ENCODE results near the gene KCNAB2. TPM values are rescaled to one million over a fixed set of nuclear protein-coding genes. Genes with fewer than 3 reads are reported as not detected.

Gene KCNAB2
- polyA plus RNA-seq, 1 of the 3 experiments (the other 2 are of a cell fraction) = 7.6 TPM

- Histone ChIP-seq H3K4me3 (ENCODE audit: low read depth in 2 of 2, low read length in 1 of 2) (no peak overlapping the region), H3K36me3 (replicated peaks in 1 of 2; ENCODE audit: control insufficient read depth in 1 of 2, insufficient read depth in 2 of 2, low read length in 1 of 2) (no peaks in the 10 kb centered on the region), H3K4me2 (no peak overlapping the region), H3K9me2 (no peaks in the 10 kb centered on the region), H3F3A (replicated peaks; ENCODE audit: insufficient read depth) (no peaks in the 10 kb centered on the region), H4K20me1 (ENCODE audit: insufficient read depth) (no peaks in the 10 kb centered on the region), H3K4me1 (ENCODE audit: control insufficient read depth in 1 of 2, insufficient read depth in 2 of 2, low read depth in 1 of 2, low read length in 1 of 2) (peaks cover 0 to 5% of the 10 kb centered on the region in 2 experiments; a peak in 1 of 4 replicates), H2AFZ (ENCODE audit: low read depth) (no peak overlapping the region), H3K9me3 (no peaks in the 10 kb centered on the region), H3K27me3 (ENCODE audit: insufficient read depth) (no peaks in the 10 kb centered on the region), H3K79me2 (ENCODE audit: insufficient read depth) (no peaks in the 10 kb centered on the region), H3K9ac (no peak overlapping the region), H3K27ac (ENCODE audit: low read depth in 2 of 2, low read length in 1 of 2) (no peak overlapping the region)
- WGBS (ENCODE audit: low lambda C conversion rate) = 71% methylated on average over 6 of the region's 9 CpGs
- CTCF ChIA-PET = interaction anchor here (1.0 to 2.6 kb wide), 7 partner anchors 10 to 55 kb away, joined by 3 to 9 read pairs (median 4); no protein-coding TSS in a partner anchor
- POLR2A ChIA-PET = no interaction called here
- no peak for DNase-seq
- TF ChIP-seq RFX5 (IDR thresholded peaks at IDR 0.05; ENCODE audit: low read length) (no peak), POLR2AphosphoS5 (IDR thresholded peaks at IDR 0.05; ENCODE audit: low read depth, low read length) (no peak), GATA2 (CRISPR knock-in tag; IDR thresholded peaks at IDR 0.05) (no peak), USF2 (IDR thresholded peaks at IDR 0.05; ENCODE audit: borderline replicate concordance, low read depth, low read length) (no peak), SMC3 (IDR thresholded peaks at IDR 0.05; ENCODE audit: low read depth, low read length) (no peak), RAD21 (IDR thresholded peaks at IDR 0.05; ENCODE audit: low read length) (no peak), FOXJ3 (CRISPR knock-in tag; IDR thresholded peaks at IDR 0.05) (no peak), TAF1 (IDR thresholded peaks at IDR 0.05; ENCODE audit: borderline replicate concordance, low read depth, low read length) (no peak), JUND (IDR thresholded peaks at IDR 0.05) (no peak), MEF2A (IDR thresholded peaks at IDR 0.05; ENCODE audit: borderline replicate concordance, low read depth) (no peak), SIN3A (IDR thresholded peaks at IDR 0.05; ENCODE audit: borderline replicate concordance, low read depth, low read length) (no peak), CTCF (IDR thresholded peaks at IDR 0.05) (no peak), NRF1 (IDR thresholded peaks at IDR 0.05; ENCODE audit: low read depth, low read length) (no peak), EZH2phosphoT487 (IDR thresholded peaks at IDR 0.05; ENCODE audit: borderline replicate concordance, low read depth) (no peak), ZBTB33 (IDR thresholded peaks at IDR 0.05; ENCODE audit: borderline replicate concordance, low read depth) (no peak), GABPA (IDR thresholded peaks at IDR 0.05; ENCODE audit: low read depth) (no peak), FOSL2 (IDR thresholded peaks at IDR 0.05; ENCODE audit: borderline replicate concordance, low read depth) (no peak), RCOR1 (IDR thresholded peaks at IDR 0.05; ENCODE audit: low read length) (no peak), CHD2 (IDR thresholded peaks at IDR 0.05; ENCODE audit: low read length, partially characterized antibody) (no peak), IRF3 (IDR thresholded peaks at IDR 0.05; ENCODE audit: low read depth, low read length) (no peak)
These were observed 47.9 kb downstream of the KCNAB2 start for GRCh38 chr1:6093611-6094010.
